H1 (cell line): Measurements from ENCODE around the gene CASZ1. TPM values are rescaled to one million over a fixed set of nuclear protein-coding genes. Genes with fewer than 3 reads are reported as not detected.

Experiments used
- BCL11A ChIP-seq, 2 experiments: IDR thresholded peaks; one replicate each; pipeline ENCODE4 v1.6.1; 2011; ENCODE audit warnings: low read depth in 2 of 2, low read length in 2 of 2, mild to moderate bottlenecking in 2 of 2
- GABPA ChIP-seq: IDR thresholded peaks from 2 replicates; pipeline ENCODE4 v1.6.1; 2011; ENCODE audit warnings: mild to moderate bottlenecking, low read length, moderate library complexity, borderline replicate concordance; ENCODE audit not compliant: insufficient read depth
- HDAC6 ChIP-seq: IDR thresholded peaks from one replicate; pipeline ENCODE4 v1.7.1; 2012; ENCODE audit warnings: low read depth, mild to moderate bottlenecking, inconsistent platforms, low read length, moderate library complexity
- SAP30 ChIP-seq: fragments of 300-600 bp; sonication (generic); IDR thresholded peaks from 2 replicates; pipeline ENCODE4 v1.7.1; 2012; ENCODE audit warnings: low read length, moderate library complexity, mild to moderate bottlenecking, inconsistent platforms; ENCODE audit not compliant: insufficient read depth, insufficient replicate concordance
- SRF ChIP-seq: IDR thresholded peaks from 2 replicates; pipeline ENCODE4 v1.6.1; 2011; ENCODE audit warnings: mild to moderate bottlenecking, low read depth, low read length, moderate library complexity
- polyA plus RNA-seq, 7 experiments: library from polyadenylated mRNA; depleted of rRNA in 3 of 7; stranded (reverse) in 5 of 7; unstranded in 2 of 7; fragments of >200 nt in 5 of 7; fragments of 200-250 nt in 2 of 7; gene quantifications; 1 replicate in 5 of 7; 2 replicates in 1 of 7; 4 replicates in 1 of 7; pipeline versions ENCODE4 v1.2.1 to v1.2.3, GENCODE V29; 2011 to 2013; ENCODE audit warnings: missing spikeins in 2 of 7, mixed read lengths in 2 of 7
- total RNA-seq: library from RNA; stranded (reverse); fragmentation: NEBNext Ultra II Directional; extraction: Animal tissue kit (Norgen Biotek cat#: 25700); gene quantifications from 2 replicates; pipeline ENCODE4 v1.2.1, GENCODE V29; 2021

Gene CASZ1
- total and polyA plus RNA-seq, 2 of the 8 experiments (the other 6 are each of a cell fraction or from before 2014, with no cell fraction given), result 4.4 to 7.7 TPM

DNA sequence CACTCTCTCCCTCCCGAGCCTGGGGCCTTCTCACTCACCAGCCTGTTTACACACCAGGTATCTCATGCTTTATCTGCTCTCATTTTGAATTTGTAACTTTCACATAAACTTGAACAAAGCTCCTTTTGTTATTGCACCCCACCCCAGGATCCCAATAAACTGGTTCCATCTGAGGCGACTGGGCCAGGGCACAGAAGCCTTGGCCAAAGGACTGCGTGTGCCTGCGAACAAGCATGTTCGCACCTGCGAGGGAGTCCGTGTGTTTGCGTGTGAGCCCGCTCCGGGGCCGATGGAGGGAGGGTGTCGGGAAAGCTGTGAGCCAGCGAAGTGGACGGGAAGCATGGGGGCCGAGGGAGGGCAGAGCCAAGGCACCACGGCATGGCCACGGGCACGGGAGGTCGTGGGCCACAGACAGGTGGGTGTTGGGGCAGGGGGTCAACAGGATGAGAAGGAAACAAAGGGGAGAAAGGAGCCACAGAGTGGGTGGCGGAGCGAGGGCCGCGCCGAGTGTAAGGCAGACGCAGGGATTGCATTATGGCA lies 98.8 kb downstream of the CASZ1 start (continued):
- TF ChIP-seq SRF, result no peak
- no peak for TF ChIP-seq BCL11A (IDR thresholded peaks at IDR 0.05; ENCODE audit: low read depth in 2 of 2, low read length in 2 of 2)
- no peak for TF ChIP-seq GABPA
- TF ChIP-seq SAP30, result no peak
- no peak for TF ChIP-seq HDAC6
